Glutamatergic neuron (in vitro differentiated cells): Measurements from ENCODE around the gene CDH22. TPM values are rescaled to one million over a fixed set of nuclear protein-coding genes. Genes with fewer than 3 reads are reported as not detected.

Experiments
- DNase-seq: peaks from one replicate; pipeline ENCODE4 v3.0.0; 2022
- H3K27ac Mint-ChIP-seq: one replicate; pipeline ENCODE4 v1.8.0; 2020; ENCODE audit warnings: mild to moderate bottlenecking, mixed read lengths, inconsistent platforms; ENCODE audit not compliant: unreplicated experiment
- H3K27me3 Mint-ChIP-seq: one replicate; pipeline ENCODE4 v1.8.0; 2020; ENCODE audit warnings: mild to moderate bottlenecking, moderate library complexity, mixed read lengths, inconsistent platforms; ENCODE audit not compliant: unreplicated experiment
- H3K36me3 Mint-ChIP-seq: one replicate; pipeline ENCODE4 v1.8.0; 2020; ENCODE audit warnings: mild to moderate bottlenecking, mixed read lengths, inconsistent platforms; ENCODE audit not compliant: unreplicated experiment
- H3K4me1 Mint-ChIP-seq: one replicate; pipeline ENCODE4 v1.8.0; 2020; ENCODE audit warnings: mild to moderate bottlenecking, low read depth, mixed read lengths, inconsistent platforms; ENCODE audit not compliant: unreplicated experiment
- H3K4me3 Mint-ChIP-seq: one replicate; pipeline ENCODE4 v1.8.0; 2020; ENCODE audit warnings: mild to moderate bottlenecking, mixed read lengths, inconsistent platforms; ENCODE audit not compliant: unreplicated experiment
- H3K9me3 Mint-ChIP-seq: one replicate; pipeline ENCODE4 v1.8.0; 2020; ENCODE audit warnings: mild to moderate bottlenecking, moderate library complexity, mixed read lengths, inconsistent platforms; ENCODE audit not compliant: unreplicated experiment
- total RNA-seq: library from RNA; stranded (reverse); fragmentation: NEBNext Ultra II Directional; extraction: Animal tissue kit (Norgen Biotek cat#: 25700); gene quantifications from one replicate; pipeline ENCODE4 v1.2.1, GENCODE V29; 2021; ENCODE audit not compliant: unreplicated experiment
- TF ChIP-seq, protein P1 (sequence below): fragments of 200-600 bp; sonication (generic); IDR thresholded peaks from one replicate; pipeline ENCODE4 v1.5.0; 2021; ENCODE audit not compliant: partially characterized antibody, unreplicated experiment

CDH22 gene
- total RNA-seq, 1 donor from 2014 or later: 7.9 TPM

DNA sequence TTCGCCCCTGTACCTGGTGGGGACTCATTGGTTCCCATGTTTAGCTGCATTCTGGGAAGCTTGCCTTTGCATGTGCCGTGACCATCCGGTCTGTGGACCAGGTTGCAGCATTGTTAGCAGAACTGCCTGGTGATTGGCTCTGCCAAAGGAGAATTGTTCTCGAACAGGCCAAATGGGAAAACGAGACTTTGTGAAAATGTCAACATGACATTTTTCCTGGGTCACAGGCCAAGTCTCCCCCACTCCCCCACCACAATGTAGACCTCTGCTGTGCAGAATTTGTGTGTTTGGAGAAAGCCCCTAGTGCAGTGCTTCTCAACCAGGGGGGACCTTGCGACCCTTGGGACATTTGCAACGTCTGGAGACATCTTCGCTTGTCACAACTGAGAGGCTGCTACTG, 23.2 kb downstream of the CDH22 start:
- peaks cover 29% of the 10 kb centered on the region for H3K4me1 Mint-ChIP-seq
- TF ChIP-seq, protein P1, sequence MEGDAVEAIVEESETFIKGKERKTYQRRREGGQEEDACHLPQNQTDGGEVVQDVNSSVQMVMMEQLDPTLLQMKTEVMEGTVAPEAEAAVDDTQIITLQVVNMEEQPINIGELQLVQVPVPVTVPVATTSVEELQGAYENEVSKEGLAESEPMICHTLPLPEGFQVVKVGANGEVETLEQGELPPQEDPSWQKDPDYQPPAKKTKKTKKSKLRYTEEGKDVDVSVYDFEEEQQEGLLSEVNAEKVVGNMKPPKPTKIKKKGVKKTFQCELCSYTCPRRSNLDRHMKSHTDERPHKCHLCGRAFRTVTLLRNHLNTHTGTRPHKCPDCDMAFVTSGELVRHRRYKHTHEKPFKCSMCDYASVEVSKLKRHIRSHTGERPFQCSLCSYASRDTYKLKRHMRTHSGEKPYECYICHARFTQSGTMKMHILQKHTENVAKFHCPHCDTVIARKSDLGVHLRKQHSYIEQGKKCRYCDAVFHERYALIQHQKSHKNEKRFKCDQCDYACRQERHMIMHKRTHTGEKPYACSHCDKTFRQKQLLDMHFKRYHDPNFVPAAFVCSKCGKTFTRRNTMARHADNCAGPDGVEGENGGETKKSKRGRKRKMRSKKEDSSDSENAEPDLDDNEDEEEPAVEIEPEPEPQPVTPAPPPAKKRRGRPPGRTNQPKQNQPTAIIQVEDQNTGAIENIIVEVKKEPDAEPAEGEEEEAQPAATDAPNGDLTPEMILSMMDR: no peak
- H3K27me3 Mint-ChIP-seq: peaks cover 5% of the 10 kb centered on the region
- no peak overlapping the region for H3K4me3 Mint-ChIP-seq
- no peaks in the 10 kb centered on the region for H3K36me3 Mint-ChIP-seq
- no peak overlapping the region for H3K27ac Mint-ChIP-seq
- DNase-seq: no peak
- H3K9me3 Mint-ChIP-seq: peaks cover 1% of the 10 kb centered on the region

- peaks cover 5% of the 10 kb centered on the region for H3K27me3 Mint-ChIP-seq
- H3K4me1 Mint-ChIP-seq: peaks cover 32% of the 10 kb centered on the region
- DNase-seq: no peak
- TF ChIP-seq, protein P1: no peak
- H3K36me3 Mint-ChIP-seq: no peaks in the 10 kb centered on the region
- no peak overlapping the region for H3K27ac Mint-ChIP-seq
- no peak overlapping the region for H3K4me3 Mint-ChIP-seq
- H3K9me3 Mint-ChIP-seq: peaks cover 1% of the 10 kb centered on the region
Measured at GRCh38 chr20:46284040-46284427, 24.3 kb downstream of the CDH22 start.

DNA sequence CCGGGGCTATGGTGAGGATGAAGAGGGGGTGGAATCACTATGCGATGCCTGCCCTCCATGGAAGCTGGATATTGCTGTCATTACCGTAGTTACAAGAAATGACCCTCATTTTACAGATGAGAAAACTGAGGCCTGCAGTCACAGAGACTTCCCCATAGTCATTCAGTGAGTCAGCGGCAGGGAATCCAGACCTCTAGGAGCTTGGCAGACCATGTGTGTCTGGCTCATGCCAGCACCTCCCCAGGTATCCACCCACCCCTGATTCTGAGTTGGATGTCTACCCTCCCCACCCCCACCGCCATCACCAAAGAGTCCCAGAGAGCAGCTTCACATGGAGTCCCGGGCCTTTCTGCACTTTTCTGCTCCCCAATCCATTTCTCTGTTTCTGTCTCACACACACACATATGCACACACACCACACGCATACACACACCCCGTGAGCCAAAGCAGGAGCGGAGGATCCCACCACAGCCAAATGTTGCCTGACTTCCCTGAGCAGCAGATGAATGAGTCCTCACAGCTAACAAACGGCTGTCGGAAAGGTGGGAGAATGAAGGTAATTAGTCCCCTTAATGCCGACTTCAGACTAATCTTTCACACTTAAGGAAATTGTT, 24.8 kb downstream of the CDH22 start:
- DNase-seq: no peak
- peaks cover 5% of the 10 kb centered on the region for H3K27me3 Mint-ChIP-seq
- no peak overlapping the region for H3K27ac Mint-ChIP-seq
- peaks cover 1% of the 10 kb centered on the region for H3K9me3 Mint-ChIP-seq
- no peaks in the 10 kb centered on the region for H3K36me3 Mint-ChIP-seq
- peaks cover 34% of the 10 kb centered on the region for H3K4me1 Mint-ChIP-seq
- H3K4me3 Mint-ChIP-seq: no peak overlapping the region
- TF ChIP-seq, protein P1: no peak

- H3K9me3 Mint-ChIP-seq: peaks cover 1% of the 10 kb centered on the region
- no peaks in the 10 kb centered on the region for H3K36me3 Mint-ChIP-seq
- H3K27me3 Mint-ChIP-seq: peaks cover 7% of the 10 kb centered on the region
- TF ChIP-seq, protein P1: no peak
- no peak overlapping the region for H3K4me3 Mint-ChIP-seq
- no peak for DNase-seq
- H3K4me1 Mint-ChIP-seq: peaks cover 34% of the 10 kb centered on the region
- H3K27ac Mint-ChIP-seq: no peak overlapping the region
Measured at GRCh38 chr20:46282669-46283068, 25.6 kb downstream of the CDH22 start.

DNA sequence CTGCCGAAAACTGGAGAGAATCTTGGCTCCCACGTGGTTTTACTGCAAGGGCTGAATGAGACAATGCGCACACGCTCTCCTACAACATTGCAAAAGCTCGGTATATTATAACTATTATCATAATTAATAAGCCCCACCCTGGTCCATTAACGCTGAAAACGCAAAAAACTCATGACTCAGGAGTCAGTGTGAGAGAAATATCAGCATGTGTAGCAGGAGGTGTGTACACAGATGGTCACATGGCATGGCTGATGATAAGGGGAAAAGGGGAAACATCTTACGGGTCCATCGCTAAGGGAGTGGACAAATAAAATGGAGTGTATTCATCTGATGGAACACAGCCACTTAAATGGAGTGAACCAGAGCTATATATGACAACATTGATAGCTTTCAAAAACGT, 29.2 kb downstream of the CDH22 start:
- TF ChIP-seq, protein P1: no peak
- DNase-seq: no peak
- Mint-ChIP-seq H3K4me3 (no peak overlapping the region), H3K27ac (no peak overlapping the region), H3K36me3 (no peaks in the 10 kb centered on the region), H3K27me3 (peaks cover 11% of the 10 kb centered on the region), H3K9me3 (peaks cover 3% of the 10 kb centered on the region), H3K4me1 (peaks cover 28% of the 10 kb centered on the region)
